ENCODE results near the gene PTGFR.

DNA sequence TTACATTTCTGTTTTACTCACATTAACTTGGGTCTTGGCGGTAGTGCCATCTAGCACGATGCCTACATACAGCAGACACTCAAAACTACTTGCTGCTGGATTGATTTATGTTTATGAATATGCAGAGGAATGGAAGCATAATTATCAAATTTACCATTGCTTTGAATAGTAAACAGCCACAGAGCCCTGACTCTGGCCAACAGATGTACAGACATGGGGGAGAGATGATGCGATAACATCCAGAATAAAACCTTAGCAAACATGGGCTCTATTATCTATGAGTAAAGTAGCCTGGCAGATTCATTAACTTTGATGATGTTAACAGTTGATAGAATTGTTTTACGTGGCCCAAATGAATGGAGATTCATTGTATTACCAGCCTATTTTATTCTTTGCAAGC lies 42.8 kb downstream of the PTGFR start:
- TF ChIP-seq JUND (IDR thresholded peaks at IDR 0.05) = no peak
- TF ChIP-seq, protein P1, sequence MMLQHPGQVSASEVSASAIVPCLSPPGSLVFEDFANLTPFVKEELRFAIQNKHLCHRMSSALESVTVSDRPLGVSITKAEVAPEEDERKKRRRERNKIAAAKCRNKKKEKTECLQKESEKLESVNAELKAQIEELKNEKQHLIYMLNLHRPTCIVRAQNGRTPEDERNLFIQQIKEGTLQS (IDR thresholded peaks at IDR 0.05) = no peak
- TF ChIP-seq, protein P2, sequence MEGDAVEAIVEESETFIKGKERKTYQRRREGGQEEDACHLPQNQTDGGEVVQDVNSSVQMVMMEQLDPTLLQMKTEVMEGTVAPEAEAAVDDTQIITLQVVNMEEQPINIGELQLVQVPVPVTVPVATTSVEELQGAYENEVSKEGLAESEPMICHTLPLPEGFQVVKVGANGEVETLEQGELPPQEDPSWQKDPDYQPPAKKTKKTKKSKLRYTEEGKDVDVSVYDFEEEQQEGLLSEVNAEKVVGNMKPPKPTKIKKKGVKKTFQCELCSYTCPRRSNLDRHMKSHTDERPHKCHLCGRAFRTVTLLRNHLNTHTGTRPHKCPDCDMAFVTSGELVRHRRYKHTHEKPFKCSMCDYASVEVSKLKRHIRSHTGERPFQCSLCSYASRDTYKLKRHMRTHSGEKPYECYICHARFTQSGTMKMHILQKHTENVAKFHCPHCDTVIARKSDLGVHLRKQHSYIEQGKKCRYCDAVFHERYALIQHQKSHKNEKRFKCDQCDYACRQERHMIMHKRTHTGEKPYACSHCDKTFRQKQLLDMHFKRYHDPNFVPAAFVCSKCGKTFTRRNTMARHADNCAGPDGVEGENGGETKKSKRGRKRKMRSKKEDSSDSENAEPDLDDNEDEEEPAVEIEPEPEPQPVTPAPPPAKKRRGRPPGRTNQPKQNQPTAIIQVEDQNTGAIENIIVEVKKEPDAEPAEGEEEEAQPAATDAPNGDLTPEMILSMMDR (IDR thresholded peaks at IDR 0.05; ENCODE audit: low read depth, low read length, missing input control) = no peak
- TF ChIP-seq, protein P3, sequence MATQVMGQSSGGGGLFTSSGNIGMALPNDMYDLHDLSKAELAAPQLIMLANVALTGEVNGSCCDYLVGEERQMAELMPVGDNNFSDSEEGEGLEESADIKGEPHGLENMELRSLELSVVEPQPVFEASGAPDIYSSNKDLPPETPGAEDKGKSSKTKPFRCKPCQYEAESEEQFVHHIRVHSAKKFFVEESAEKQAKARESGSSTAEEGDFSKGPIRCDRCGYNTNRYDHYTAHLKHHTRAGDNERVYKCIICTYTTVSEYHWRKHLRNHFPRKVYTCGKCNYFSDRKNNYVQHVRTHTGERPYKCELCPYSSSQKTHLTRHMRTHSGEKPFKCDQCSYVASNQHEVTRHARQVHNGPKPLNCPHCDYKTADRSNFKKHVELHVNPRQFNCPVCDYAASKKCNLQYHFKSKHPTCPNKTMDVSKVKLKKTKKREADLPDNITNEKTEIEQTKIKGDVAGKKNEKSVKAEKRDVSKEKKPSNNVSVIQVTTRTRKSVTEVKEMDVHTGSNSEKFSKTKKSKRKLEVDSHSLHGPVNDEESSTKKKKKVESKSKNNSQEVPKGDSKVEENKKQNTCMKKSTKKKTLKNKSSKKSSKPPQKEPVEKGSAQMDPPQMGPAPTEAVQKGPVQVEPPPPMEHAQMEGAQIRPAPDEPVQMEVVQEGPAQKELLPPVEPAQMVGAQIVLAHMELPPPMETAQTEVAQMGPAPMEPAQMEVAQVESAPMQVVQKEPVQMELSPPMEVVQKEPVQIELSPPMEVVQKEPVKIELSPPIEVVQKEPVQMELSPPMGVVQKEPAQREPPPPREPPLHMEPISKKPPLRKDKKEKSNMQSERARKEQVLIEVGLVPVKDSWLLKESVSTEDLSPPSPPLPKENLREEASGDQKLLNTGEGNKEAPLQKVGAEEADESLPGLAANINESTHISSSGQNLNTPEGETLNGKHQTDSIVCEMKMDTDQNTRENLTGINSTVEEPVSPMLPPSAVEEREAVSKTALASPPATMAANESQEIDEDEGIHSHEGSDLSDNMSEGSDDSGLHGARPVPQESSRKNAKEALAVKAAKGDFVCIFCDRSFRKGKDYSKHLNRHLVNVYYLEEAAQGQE (IDR thresholded peaks at IDR 0.05) = no peak
- TF ChIP-seq YY1 (IDR thresholded peaks at IDR 0.05) = no peak
- TF ChIP-seq MAX (IDR thresholded peaks at IDR 0.05) = no peak
- TF ChIP-seq GABPA (IDR thresholded peaks at IDR 0.05 in 1 of 2, conservative IDR thresholded peaks at IDR 0.05 in 1 of 2) = no peak
- no peak for TF ChIP-seq RAD21 (IDR thresholded peaks at IDR 0.05)
- no peak for TF ChIP-seq FOXA1 (IDR thresholded peaks at IDR 0.05)
- TF ChIP-seq TAF1 (conservative IDR thresholded peaks at IDR 0.05) = no peak
- no peak for TF ChIP-seq EGR1 (IDR thresholded peaks at IDR 0.05; ENCODE audit: low read depth in 2 of 2)
